ENCODE measurements around the gene GAB2. TPM values are rescaled to one million over a fixed set of nuclear protein-coding genes. Genes with fewer than 3 reads are reported as not detected.

The GAB2 gene
- total and polyA plus RNA-seq, 10 of the 15 experiments (the other 5 are each of a cell fraction or from before 2014, with no cell fraction given): 0.69 to 12.6 (median 3.8) TPM

DNA sequence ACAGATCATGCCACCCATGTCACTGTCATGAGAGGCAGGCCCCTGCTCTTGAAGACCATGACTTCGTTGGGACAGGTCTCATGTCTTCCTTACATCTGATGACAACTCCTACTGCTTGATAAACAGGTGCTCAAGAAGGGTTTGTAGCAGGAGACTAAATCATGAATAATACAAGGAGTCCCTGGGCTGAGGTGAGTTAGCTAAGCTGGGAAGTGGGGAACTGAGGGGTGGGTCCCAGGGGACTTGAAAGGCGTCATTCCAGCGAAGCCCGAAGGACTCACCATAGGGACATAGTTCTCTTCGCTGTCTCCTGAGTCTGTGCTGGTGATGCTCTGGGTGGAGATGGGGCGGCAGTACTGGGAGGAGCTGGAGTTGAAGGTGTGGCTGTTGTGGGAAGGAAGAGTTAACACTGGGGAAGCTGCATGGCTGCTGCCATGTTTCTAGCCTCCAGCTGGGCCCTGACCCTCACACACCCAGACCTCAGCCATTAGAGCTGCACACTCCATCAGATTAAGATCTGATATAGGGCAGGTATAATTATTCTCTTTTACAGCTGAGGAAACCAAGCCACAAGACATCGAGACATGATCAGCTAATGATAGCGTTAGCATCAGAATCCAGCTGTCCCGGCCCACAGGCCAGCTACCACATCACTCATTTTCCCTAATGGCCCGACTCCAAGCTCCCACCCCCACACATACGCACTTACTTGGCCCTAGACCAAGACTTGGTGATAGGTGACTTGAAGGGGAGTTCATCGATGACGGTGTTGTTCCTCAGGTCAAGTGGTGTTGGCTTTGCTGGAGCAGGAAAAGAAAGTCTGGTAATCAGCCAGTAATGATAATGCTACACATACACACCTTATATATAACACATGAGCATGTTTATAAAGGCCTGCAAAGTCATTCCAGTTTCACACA, 196.0 kb downstream of the GAB2 start:
- SMC1A ChIA-PET (ENCODE audit: uncharacterized antibody, unreplicated experiment): no interaction called here
- no peak overlapping the region for H3K9ac ChIP-seq (ENCODE audit: control insufficient read depth, insufficient read depth, low read length)
- peaks cover 41% of the 10 kb centered on the region for H3K4me1 ChIP-seq (ENCODE audit: control insufficient read depth, insufficient read depth, low read length)
- H3K9me3 ChIP-seq (replicated peaks; ENCODE audit: control insufficient read depth, insufficient read depth, low read length): no peaks in the 10 kb centered on the region
- H2AFZ ChIP-seq (ENCODE audit: control insufficient read depth, low read depth, low read length): no peak overlapping the region
- no peak overlapping the region for H3K27ac ChIP-seq (ENCODE audit: control insufficient read depth, insufficient read depth)
- DNase-seq (ENCODE audit: low read depth, low spot score) (no peak), FAIRE-seq (no peak), ATAC-seq (no peak)
- H3K27me3 ChIP-seq (replicated peaks in 1 of 2; ENCODE audit: control insufficient read depth in 2 of 2, insufficient read depth in 2 of 2, low read length in 1 of 2): no peaks in the 10 kb centered on the region
- H4K20me1 ChIP-seq (ENCODE audit: control insufficient read depth, insufficient read depth): no peaks in the 10 kb centered on the region
- intact Hi-C loops (cut with micrococcal nuclease; ENCODE audit: unreplicated experiment) (loop anchor here (2.0 kb wide), 1 partner anchor 33 kb away; the partner anchor contains the start of genes KCTD21 and USP35), in situ Hi-C loops (cut with MboI) (loop anchor here (5.0 kb wide), 1 partner anchor 341 kb away; no protein-coding TSS in a partner anchor)
- H3K79me2 ChIP-seq (ENCODE audit: control insufficient read depth, insufficient read depth, low read length): no peaks in the 10 kb centered on the region
- peaks cover 0 to 6% of the 10 kb centered on the region in 2 experiments; a peak in 1 of 4 replicates for H3K36me3 ChIP-seq (ENCODE audit: control insufficient read depth in 2 of 2, insufficient read depth in 2 of 2, low read length in 1 of 2)
- 99% methylated on average over 13 of the region's 13 CpGs for WGBS (ENCODE audit: insufficient coverage, insufficient replicate concordance, low lambda C conversion rate, missing lambda C conversion rate)
- CTCF ChIA-PET: interaction anchor here (1.6 kb wide), 1 partner anchor 343 kb away, joined by 5 read pairs; no protein-coding TSS in a partner anchor
- RAD21 ChIA-PET (ENCODE audit: unreplicated experiment): no interaction called here
- no TSS peak for BruUV-seq (replicated peaks)
- H3K4me3 ChIP-seq: no peak overlapping the region
- H3K4me2 ChIP-seq (ENCODE audit: control insufficient read depth, insufficient read depth): no peak overlapping the region
- POLR2A ChIA-PET: no interaction called here
- TF ChIP-seq PAX5 (IDR thresholded peaks at IDR 0.05; ENCODE audit: borderline replicate concordance, low read depth, low read length) (no peak), CHD2 (IDR thresholded peaks at IDR 0.05; ENCODE audit: borderline replicate concordance, low read depth, low read length) (no peak), HDAC2 (IDR thresholded peaks at IDR 0.05) (no peak), POLR2AphosphoS2 (IDR thresholded peaks at IDR 0.05; ENCODE audit: low read depth, low read length) (no peak), RBBP5 (conservative IDR thresholded peaks at IDR 0.05) (no peak), ASH2L (IDR thresholded peaks at IDR 0.05; ENCODE audit: borderline replicate concordance, low read depth) (no peak), SUPT20H (IDR thresholded peaks at IDR 0.05; ENCODE audit: borderline replicate concordance, control insufficient read depth, low read depth, low read length) (no peak), RFX5 (IDR thresholded peaks at IDR 0.05; ENCODE audit: low read depth, low read length) (no peak), POU2F2 (IDR thresholded peaks at IDR 0.05; ENCODE audit: borderline replicate concordance, low read depth, low read length) (no peak), FOXM1 (IDR thresholded peaks at IDR 0.05; ENCODE audit: low read depth, low read length) (no peak)
- TF ChIP-seq, protein P1, sequence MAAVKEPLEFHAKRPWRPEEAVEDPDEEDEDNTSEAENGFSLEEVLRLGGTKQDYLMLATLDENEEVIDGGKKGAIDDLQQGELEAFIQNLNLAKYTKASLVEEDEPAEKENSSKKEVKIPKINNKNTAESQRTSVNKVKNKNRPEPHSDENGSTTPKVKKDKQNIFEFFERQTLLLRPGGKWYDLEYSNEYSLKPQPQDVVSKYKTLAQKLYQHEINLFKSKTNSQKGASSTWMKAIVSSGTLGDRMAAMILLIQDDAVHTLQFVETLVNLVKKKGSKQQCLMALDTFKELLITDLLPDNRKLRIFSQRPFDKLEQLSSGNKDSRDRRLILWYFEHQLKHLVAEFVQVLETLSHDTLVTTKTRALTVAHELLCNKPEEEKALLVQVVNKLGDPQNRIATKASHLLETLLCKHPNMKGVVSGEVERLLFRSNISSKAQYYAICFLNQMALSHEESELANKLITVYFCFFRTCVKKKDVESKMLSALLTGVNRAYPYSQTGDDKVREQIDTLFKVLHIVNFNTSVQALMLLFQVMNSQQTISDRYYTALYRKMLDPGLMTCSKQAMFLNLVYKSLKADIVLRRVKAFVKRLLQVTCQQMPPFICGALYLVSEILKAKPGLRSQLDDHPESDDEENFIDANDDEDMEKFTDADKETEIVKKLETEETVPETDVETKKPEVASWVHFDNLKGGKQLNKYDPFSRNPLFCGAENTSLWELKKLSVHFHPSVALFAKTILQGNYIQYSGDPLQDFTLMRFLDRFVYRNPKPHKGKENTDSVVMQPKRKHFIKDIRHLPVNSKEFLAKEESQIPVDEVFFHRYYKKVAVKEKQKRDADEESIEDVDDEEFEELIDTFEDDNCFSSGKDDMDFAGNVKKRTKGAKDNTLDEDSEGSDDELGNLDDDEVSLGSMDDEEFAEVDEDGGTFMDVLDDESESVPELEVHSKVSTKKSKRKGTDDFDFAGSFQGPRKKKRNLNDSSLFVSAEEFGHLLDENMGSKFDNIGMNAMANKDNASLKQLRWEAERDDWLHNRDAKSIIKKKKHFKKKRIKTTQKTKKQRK (IDR thresholded peaks at IDR 0.05; ENCODE audit: low read depth, low read length): no peak
- TF ChIP-seq, protein P2, sequence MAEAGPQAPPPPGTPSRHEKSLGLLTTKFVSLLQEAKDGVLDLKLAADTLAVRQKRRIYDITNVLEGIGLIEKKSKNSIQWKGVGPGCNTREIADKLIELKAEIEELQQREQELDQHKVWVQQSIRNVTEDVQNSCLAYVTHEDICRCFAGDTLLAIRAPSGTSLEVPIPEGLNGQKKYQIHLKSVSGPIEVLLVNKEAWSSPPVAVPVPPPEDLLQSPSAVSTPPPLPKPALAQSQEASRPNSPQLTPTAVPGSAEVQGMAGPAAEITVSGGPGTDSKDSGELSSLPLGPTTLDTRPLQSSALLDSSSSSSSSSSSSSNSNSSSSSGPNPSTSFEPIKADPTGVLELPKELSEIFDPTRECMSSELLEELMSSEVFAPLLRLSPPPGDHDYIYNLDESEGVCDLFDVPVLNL (IDR thresholded peaks at IDR 0.05; ENCODE audit: low read depth, low read length): no peak
- TF ChIP-seq, protein P3, sequence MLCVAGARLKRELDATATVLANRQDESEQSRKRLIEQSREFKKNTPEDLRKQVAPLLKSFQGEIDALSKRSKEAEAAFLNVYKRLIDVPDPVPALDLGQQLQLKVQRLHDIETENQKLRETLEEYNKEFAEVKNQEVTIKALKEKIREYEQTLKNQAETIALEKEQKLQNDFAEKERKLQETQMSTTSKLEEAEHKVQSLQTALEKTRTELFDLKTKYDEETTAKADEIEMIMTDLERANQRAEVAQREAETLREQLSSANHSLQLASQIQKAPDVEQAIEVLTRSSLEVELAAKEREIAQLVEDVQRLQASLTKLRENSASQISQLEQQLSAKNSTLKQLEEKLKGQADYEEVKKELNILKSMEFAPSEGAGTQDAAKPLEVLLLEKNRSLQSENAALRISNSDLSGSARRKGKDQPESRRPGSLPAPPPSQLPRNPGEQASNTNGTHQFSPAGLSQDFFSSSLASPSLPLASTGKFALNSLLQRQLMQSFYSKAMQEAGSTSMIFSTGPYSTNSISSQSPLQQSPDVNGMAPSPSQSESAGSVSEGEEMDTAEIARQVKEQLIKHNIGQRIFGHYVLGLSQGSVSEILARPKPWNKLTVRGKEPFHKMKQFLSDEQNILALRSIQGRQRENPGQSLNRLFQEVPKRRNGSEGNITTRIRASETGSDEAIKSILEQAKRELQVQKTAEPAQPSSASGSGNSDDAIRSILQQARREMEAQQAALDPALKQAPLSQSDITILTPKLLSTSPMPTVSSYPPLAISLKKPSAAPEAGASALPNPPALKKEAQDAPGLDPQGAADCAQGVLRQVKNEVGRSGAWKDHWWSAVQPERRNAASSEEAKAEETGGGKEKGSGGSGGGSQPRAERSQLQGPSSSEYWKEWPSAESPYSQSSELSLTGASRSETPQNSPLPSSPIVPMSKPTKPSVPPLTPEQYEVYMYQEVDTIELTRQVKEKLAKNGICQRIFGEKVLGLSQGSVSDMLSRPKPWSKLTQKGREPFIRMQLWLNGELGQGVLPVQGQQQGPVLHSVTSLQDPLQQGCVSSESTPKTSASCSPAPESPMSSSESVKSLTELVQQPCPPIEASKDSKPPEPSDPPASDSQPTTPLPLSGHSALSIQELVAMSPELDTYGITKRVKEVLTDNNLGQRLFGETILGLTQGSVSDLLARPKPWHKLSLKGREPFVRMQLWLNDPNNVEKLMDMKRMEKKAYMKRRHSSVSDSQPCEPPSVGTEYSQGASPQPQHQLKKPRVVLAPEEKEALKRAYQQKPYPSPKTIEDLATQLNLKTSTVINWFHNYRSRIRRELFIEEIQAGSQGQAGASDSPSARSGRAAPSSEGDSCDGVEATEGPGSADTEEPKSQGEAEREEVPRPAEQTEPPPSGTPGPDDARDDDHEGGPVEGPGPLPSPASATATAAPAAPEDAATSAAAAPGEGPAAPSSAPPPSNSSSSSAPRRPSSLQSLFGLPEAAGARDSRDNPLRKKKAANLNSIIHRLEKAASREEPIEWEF (IDR thresholded peaks at IDR 0.05; ENCODE audit: insufficient replicate concordance, low read depth, low read length): no peak
